RWPE2 (cell line): ENCODE measurements around the gene TTC28.
A peak's percentile ranks its signal among the peaks of the same experiment; 100 is the strongest.

ENCODE experiments used
- ATAC-seq: fragments of 200-7000 bp; cut with Tn5 transposase; 3 replicates; pipeline ENCODE4 v1.9.1; 2021; ENCODE audit warnings: low read depth
- DNase-seq: peaks from one replicate; pipeline ENCODE4 v3.0.0-alpha.2; 2020; ENCODE audit warnings: low spot score
- H3K27ac ChIP-seq: fragments of 450-650 bp; 2 replicates; pipeline ENCODE4 v1.5.1; 2017; ENCODE audit warnings: mild to moderate bottlenecking; ENCODE audit not compliant: poor library complexity, severe bottlenecking
- H3K27me3 ChIP-seq: fragments of 250-450 bp; sonication (Bioruptor Pico); 2 replicates; pipeline ENCODE4 v1.5.1; 2021; ENCODE audit warnings: mild to moderate bottlenecking, moderate library complexity; ENCODE audit not compliant: insufficient read depth, poor library complexity, severe bottlenecking
- H3K36me3 ChIP-seq: fragments of 250-450 bp; sonication (Bioruptor Pico); 2 replicates; pipeline ENCODE4 v1.5.1; 2020; ENCODE audit warnings: low read depth, mild to moderate bottlenecking, moderate library complexity
- H3K4me1 ChIP-seq: fragments of 250-450 bp; sonication (Bioruptor Pico); 2 replicates; pipeline ENCODE4 v1.5.1; 2021; ENCODE audit warnings: mild to moderate bottlenecking, moderate library complexity; ENCODE audit not compliant: insufficient read depth, poor library complexity, severe bottlenecking
- H3K4me3 ChIP-seq: fragments of 250-450 bp; sonication (Bioruptor Pico); 2 replicates; pipeline ENCODE4 v1.5.1; 2021; ENCODE audit warnings: mild to moderate bottlenecking, moderate library complexity; ENCODE audit not compliant: severe bottlenecking
- H3K9me3 ChIP-seq: fragments of 250-450 bp; sonication (Bioruptor Pico); 2 replicates; pipeline ENCODE4 v1.5.1; 2021; ENCODE audit warnings: mild to moderate bottlenecking, moderate library complexity; ENCODE audit not compliant: severe bottlenecking
- CTCF ChIP-seq: fragments of 450-650 bp; IDR thresholded peaks from one replicate; pipeline ENCODE4 v1.5.1; 2017; ENCODE audit warnings: mild to moderate bottlenecking, moderate library complexity; ENCODE audit not compliant: poor library complexity, severe bottlenecking

The TTC28 gene

GRCh38 chr22:28034760-28035401 lies 644.8 kb downstream of the TTC28 start:
- H3K27ac ChIP-seq, result no peak overlapping the region
- H3K27me3 ChIP-seq, result no peaks in the 10 kb centered on the region
- DNase-seq (no peak), ATAC-seq (peak; percentile 19; the same call in 1 of the 3 replicates)
- H3K9me3 ChIP-seq, result no peaks in the 10 kb centered on the region
- H3K4me3 ChIP-seq, result no peak overlapping the region
- no peak for TF ChIP-seq CTCF
- H3K4me1 ChIP-seq, result no peaks in the 10 kb centered on the region
- H3K36me3 ChIP-seq, result no peaks in the 10 kb centered on the region

- Histone ChIP-seq H3K36me3 (no peaks in the 10 kb centered on the region), H3K27ac (no peak overlapping the region), H3K4me1 (no peaks in the 10 kb centered on the region), H3K4me3 (no peak overlapping the region), H3K27me3 (no peaks in the 10 kb centered on the region), H3K9me3 (no peaks in the 10 kb centered on the region)
- ATAC-seq, result no peak
- DNase-seq, result no peak
- no peak for TF ChIP-seq CTCF
These were observed 645.4 kb downstream of the TTC28 start for GRCh38 chr22:28034145-28034759.

- DNase-seq, result no peak
- Histone ChIP-seq H3K4me1 (no peaks in the 10 kb centered on the region), H3K36me3 (no peaks in the 10 kb centered on the region), H3K9me3 (no peaks in the 10 kb centered on the region), H3K4me3 (no peak overlapping the region), H3K27me3 (no peaks in the 10 kb centered on the region), H3K27ac (no peak overlapping the region)
- no peak for ATAC-seq
- no peak for TF ChIP-seq CTCF
These were observed 646.8 kb downstream of the TTC28 start for GRCh38 chr22:28032861-28033260.

GRCh38 chr22:28031383-28031922 lies 648.2 kb downstream of the TTC28 start:
- Histone ChIP-seq H3K9me3 (no peaks in the 10 kb centered on the region), H3K27ac (no peak overlapping the region), H3K4me1 (no peaks in the 10 kb centered on the region), H3K4me3 (no peak overlapping the region), H3K36me3 (no peaks in the 10 kb centered on the region), H3K27me3 (no peaks in the 10 kb centered on the region)
- TF ChIP-seq CTCF, result no peak
- ATAC-seq (no peak), DNase-seq (no peak)

- ATAC-seq, result no peak
- no peaks in the 10 kb centered on the region for H3K27me3 ChIP-seq
These were observed 649.2 kb downstream of the TTC28 start for GRCh38 chr22:28030473-28030872.

More at GRCh38 chr22:28030473-28030872, 649.2 kb downstream of the TTC28 start:
- no peak for DNase-seq
- Histone ChIP-seq H3K27ac (no peak overlapping the region), H3K36me3 (no peaks in the 10 kb centered on the region), H3K4me3 (no peak overlapping the region), H3K9me3 (no peaks in the 10 kb centered on the region), H3K4me1 (no peaks in the 10 kb centered on the region)
- TF ChIP-seq CTCF, result no peak
